ENCODE results near the gene SHC3. TPM values are rescaled to one million over a fixed set of nuclear protein-coding genes. Genes with fewer than 3 reads are reported as not detected.

Gene SHC3
- total and polyA plus RNA-seq, 2 of the 4 experiments (the other 2 are of a cell fraction): 4.5 to 13.3 TPM

GRCh38 chr9:89049646-89050045, 129.0 kb downstream of the SHC3 start:
- Histone ChIP-seq H3K56ac (ENCODE audit: extremely low read depth, insufficient read depth, low read length) (no peak overlapping the region), H3K27me3 (ENCODE audit: control insufficient read depth, insufficient read depth, low read length) (no peaks in the 10 kb centered on the region), H3K36me3 (ENCODE audit: control insufficient read depth, insufficient read depth, low read length) (peaks cover 19% of the 10 kb centered on the region), H4K8ac (ENCODE audit: low read depth in 2 of 2, low read length in 2 of 2) (no peak overlapping the region), H3K4ac (ENCODE audit: low read depth, low read length) (no peak overlapping the region), H4K5ac (ENCODE audit: low read depth, low read length) (no peak overlapping the region), H3K18ac (ENCODE audit: low read depth, low read length) (no peak overlapping the region), H3K4me1 (ENCODE audit: control insufficient read depth, insufficient read depth, low read length) (no peaks in the 10 kb centered on the region), H3K79me1 (ENCODE audit: low read depth in 1 of 2, low read length in 2 of 2) (no peaks in the 10 kb centered on the region), H4K91ac (ENCODE audit: insufficient read depth, low read depth, low read length) (no peak overlapping the region), H3K9me3 (ENCODE audit: control insufficient read depth, insufficient read depth, low read length) (no peaks in the 10 kb centered on the region), H2AK5ac (ENCODE audit: low read depth, low read length) (no peak overlapping the region), H3K14ac (replicated peaks; ENCODE audit: low read depth, low read length) (no peak overlapping the region), H3K9ac (ENCODE audit: low read depth, low read length) (no peak overlapping the region), H3K9me1 (ENCODE audit: insufficient read depth, low read length) (peaks cover 10% of the 10 kb centered on the region; the same call in 1 of the 2 replicates), H2AFZ (replicated peaks; ENCODE audit: low read length, poor library complexity) (no peak overlapping the region), H3K4me2 (ENCODE audit: low read depth, low read length) (no peak overlapping the region), H2BK120ac (ENCODE audit: low read depth, low read length) (no peak overlapping the region), H3K27ac (ENCODE audit: insufficient read depth, low read length) (no peak overlapping the region), H3K23ac (ENCODE audit: low read depth, low read length) (no peak overlapping the region), H2BK5ac (ENCODE audit: low read depth, low read length, poor library complexity, severe bottlenecking) (no peak overlapping the region), H2AK9ac (replicated peaks; ENCODE audit: low read depth, low read length, poor library complexity) (no peak overlapping the region), H2BK20ac (ENCODE audit: low read depth, low read length) (no peak overlapping the region), H4K20me1 (ENCODE audit: insufficient read depth, low read length) (no peaks in the 10 kb centered on the region), H3K4me3 (ENCODE audit: insufficient read depth, low read depth, low read length) (no peak overlapping the region), H2BK15ac (ENCODE audit: low read depth, low read length) (no peak overlapping the region)
- dilution Hi-C loops (cut with HindIII; ENCODE audit: low sequenced_read_pairs, unreplicated experiment) (no loop called here), in situ Hi-C loops (cut with MboI; ENCODE audit: low sequenced_read_pairs) (no loop called here), intact Hi-C loops (cut with micrococcal nuclease) (no loop called here)
- DNase-seq: no peak
- no TSS peak for BruUV-seq (replicated peaks)
- TF ChIP-seq FOS (IDR thresholded peaks at IDR 0.05; ENCODE audit: low read depth, low read length): no peak
- TF ChIP-seq USF2 (IDR thresholded peaks at IDR 0.05; ENCODE audit: low read depth, low read length): no peak
- no peak for TF ChIP-seq SMC3 (IDR thresholded peaks at IDR 0.05; ENCODE audit: low read depth, low read length)
- TF ChIP-seq RFX5 (IDR thresholded peaks at IDR 0.05; ENCODE audit: low read depth, low read length): no peak
- no peak for TF ChIP-seq CEBPB (IDR thresholded peaks at IDR 0.05; ENCODE audit: low read depth, low read length)
- TF ChIP-seq MXI1 (IDR thresholded peaks at IDR 0.05; ENCODE audit: borderline replicate concordance, low read depth, low read length): no peak
- TF ChIP-seq RCOR1 (IDR thresholded peaks at IDR 0.05; ENCODE audit: insufficient replicate concordance, low read length): no peak
- no peak for TF ChIP-seq BHLHE40 (IDR thresholded peaks at IDR 0.05; ENCODE audit: low read depth, low read length)
- no peak for TF ChIP-seq POLR2A (IDR thresholded peaks at IDR 0.05; ENCODE audit: low read depth, low read length)
- TF ChIP-seq NFE2L2 (IDR thresholded peaks at IDR 0.05; ENCODE audit: low read depth, low read length): no peak
- no peak for TF ChIP-seq ELK1 (IDR thresholded peaks at IDR 0.05; ENCODE audit: borderline replicate concordance, low read depth, low read length)
- no peak for TF ChIP-seq CTCF (conservative IDR thresholded peaks at IDR 0.05; ENCODE audit: low read depth, low read length)
- no peak for TF ChIP-seq MAFK (IDR thresholded peaks at IDR 0.05; ENCODE audit: low read depth, low read length)
- no peak for TF ChIP-seq RAD21 (IDR thresholded peaks at IDR 0.05; ENCODE audit: low read length)
- TF ChIP-seq MAZ (IDR thresholded peaks at IDR 0.05; ENCODE audit: borderline replicate concordance, low read depth, low read length): no peak
- TF ChIP-seq CHD1 (IDR thresholded peaks at IDR 0.05; ENCODE audit: low read depth, low read length): no peak
- no CpG with 5 or more reads among the region's 8 CpGs for WGBS, 2 experiments (ENCODE audit: extremely low coverage in 2 of 2, insufficient read length in 1 of 2)
- CTCF ChIA-PET: no interaction called here
- POLR2A ChIA-PET (ENCODE audit: unreplicated experiment): no interaction called here
- ATAC-seq (ENCODE audit: low read depth): no peak
